ENCODE data around the gene OR7G2. TPM values are rescaled to one million over a fixed set of nuclear protein-coding genes. Genes with fewer than 3 reads are reported as not detected.
"Not testable (repeated sequence)": the region's sequence is repeated elsewhere in the genome, so short reads cannot be mapped to it uniquely, and the experiment has no call there.

Gene OR7G2
- total and polyA plus RNA-seq, 7 donors = not detected

DNA sequence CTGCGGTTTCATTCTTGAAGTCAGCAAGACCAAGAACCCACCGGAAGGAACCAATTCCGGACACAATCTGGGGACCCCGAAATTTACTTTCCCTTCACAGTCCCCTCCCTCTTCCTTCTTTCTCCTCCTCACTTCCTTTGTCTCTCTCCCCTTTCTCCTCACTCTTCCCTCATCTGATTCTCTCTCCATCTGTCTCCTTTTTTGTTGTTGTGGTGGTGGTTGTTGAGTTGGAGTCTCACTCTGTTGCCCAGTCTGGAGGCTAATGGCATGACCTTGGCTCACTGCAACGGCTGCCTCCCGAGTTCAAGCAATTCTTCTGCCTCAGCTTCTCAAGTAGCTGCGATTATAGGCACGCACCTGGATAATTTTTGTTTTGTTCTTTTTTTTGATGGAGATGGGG, 53.1 kb downstream of the OR7G2 start:
- Histone ChIP-seq H3K9me3 (no peaks in the 10 kb centered on the region), H3K36me3 (ENCODE audit: insufficient read depth in 1 of 2, low read depth in 1 of 2) (no peaks in the 10 kb centered on the region), H3K27ac (no peak overlapping the region), H3K4me1 (no peaks in the 10 kb centered on the region), H3K4me3 (no peak overlapping the region), H3K27me3 (ENCODE audit: insufficient read depth in 3 of 3, low read length in 2 of 3) (no peaks in the 10 kb centered on the region)
- intact Hi-C loops (cut with DNase I) = no loop called here
- DNase-seq (no peak), ATAC-seq (no peak)
- WGBS, 3 donors = 74 to 87% (median 78%) methylated on average over 8 of the region's 8 CpGs
- TF ChIP-seq, protein P1, sequence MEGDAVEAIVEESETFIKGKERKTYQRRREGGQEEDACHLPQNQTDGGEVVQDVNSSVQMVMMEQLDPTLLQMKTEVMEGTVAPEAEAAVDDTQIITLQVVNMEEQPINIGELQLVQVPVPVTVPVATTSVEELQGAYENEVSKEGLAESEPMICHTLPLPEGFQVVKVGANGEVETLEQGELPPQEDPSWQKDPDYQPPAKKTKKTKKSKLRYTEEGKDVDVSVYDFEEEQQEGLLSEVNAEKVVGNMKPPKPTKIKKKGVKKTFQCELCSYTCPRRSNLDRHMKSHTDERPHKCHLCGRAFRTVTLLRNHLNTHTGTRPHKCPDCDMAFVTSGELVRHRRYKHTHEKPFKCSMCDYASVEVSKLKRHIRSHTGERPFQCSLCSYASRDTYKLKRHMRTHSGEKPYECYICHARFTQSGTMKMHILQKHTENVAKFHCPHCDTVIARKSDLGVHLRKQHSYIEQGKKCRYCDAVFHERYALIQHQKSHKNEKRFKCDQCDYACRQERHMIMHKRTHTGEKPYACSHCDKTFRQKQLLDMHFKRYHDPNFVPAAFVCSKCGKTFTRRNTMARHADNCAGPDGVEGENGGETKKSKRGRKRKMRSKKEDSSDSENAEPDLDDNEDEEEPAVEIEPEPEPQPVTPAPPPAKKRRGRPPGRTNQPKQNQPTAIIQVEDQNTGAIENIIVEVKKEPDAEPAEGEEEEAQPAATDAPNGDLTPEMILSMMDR (IDR thresholded peaks at IDR 0.05) = no peak

GRCh38 chr19:9053674-9054073, 53.6 kb downstream of the OR7G2 start:
- DNase-seq; H3K4me1 ChIP-seq; ATAC-seq; H3K27ac ChIP-seq; intact Hi-C loops (cut with DNase I); H3K36me3 ChIP-seq (ENCODE audit: insufficient read depth in 1 of 2, low read depth in 1 of 2); H3K9me3 ChIP-seq; H3K27me3 ChIP-seq (ENCODE audit: insufficient read depth in 3 of 3, low read length in 2 of 3); H3K4me3 ChIP-seq: not testable (repeated sequence)
- 93 to 96% (median 95%) methylated on average over 6 of the region's 6 CpGs for WGBS, 3 donors

- intact Hi-C loops (cut with DNase I) = no loop called here
- Histone ChIP-seq H3K4me1 (no peaks in the 10 kb centered on the region), H3K9me3 (no peaks in the 10 kb centered on the region), H3K36me3 (ENCODE audit: insufficient read depth in 1 of 2, low read depth in 1 of 2) (no peaks in the 10 kb centered on the region), H3K4me3 (no peak overlapping the region), H3K27me3 (ENCODE audit: insufficient read depth in 3 of 3, low read length in 2 of 3) (no peaks in the 10 kb centered on the region), H3K27ac (no peak overlapping the region)
- no peak for DNase-seq
- WGBS, 3 donors = 78 to 84% (median 82%) methylated on average over 4 of the region's 4 CpGs
- TF ChIP-seq, protein P1 (IDR thresholded peaks at IDR 0.05) = no peak
- no peak for ATAC-seq
Observed at GRCh38 chr19:9052894-9053293, 54.4 kb downstream of the OR7G2 start.

Other genes with a start within 250 kb of the OR7G2 start
- under 1 TPM in 3 of 4 donors, not detected in 1; under 0.01 to 0.37 (median 0.02) TPM for gene MUC16, start 97.1 kb downstream of the OR7G2 start, total RNA-seq
- under 1 TPM in 2 of 3 donors, not detected in 1; 0.01 TPM for gene MUC16, start 97.1 kb downstream of the OR7G2 start, polyA plus RNA-seq
- not detected for gene OR1M1, start 20.4 kb downstream of the OR7G2 start, total RNA-seq
- gene OR1M1, start 20.4 kb downstream of the OR7G2 start, polyA plus RNA-seq = not detected
- not detected for gene OR7G1, start 8.3 kb upstream of the OR7G2 start, total RNA-seq
- not detected for gene OR7G1, start 8.3 kb upstream of the OR7G2 start, polyA plus RNA-seq
- not detected for gene OR7G3, start 19.5 kb upstream of the OR7G2 start, total RNA-seq
- gene OR7G3, start 19.5 kb upstream of the OR7G2 start, polyA plus RNA-seq = not detected
- 10 to 100 TPM; 13.7 to 23.6 (median 16.9) TPM for gene ZNF317, start 32.9 kb upstream of the OR7G2 start, total RNA-seq
- 10 to 100 TPM; 14.3 to 22.5 (median 14.6) TPM for gene ZNF317, start 32.9 kb upstream of the OR7G2 start, polyA plus RNA-seq
- under 1 TPM in 1 of 4 donors, not detected in 3; 0.24 TPM for gene OR7D2, start 71.5 kb upstream of the OR7G2 start, total RNA-seq
- under 1 TPM; 0.03 to 0.09 (median 0.03) TPM for gene OR7D2, start 71.5 kb upstream of the OR7G2 start, polyA plus RNA-seq
- gene OR7D4, start 112.1 kb upstream of the OR7G2 start, total RNA-seq = not detected
- not detected for gene OR7D4, start 112.1 kb upstream of the OR7G2 start, polyA plus RNA-seq
- not detected for gene OR7E24, start 143.5 kb upstream of the OR7G2 start, total RNA-seq
- not detected for gene OR7E24, start 143.5 kb upstream of the OR7G2 start, polyA plus RNA-seq
- gene ZNF699, start 202.4 kb upstream of the OR7G2 start, total RNA-seq = 1 to 10 TPM; 1.5 to 2.9 (median 2.4) TPM
- gene ZNF699, start 202.4 kb upstream of the OR7G2 start, polyA plus RNA-seq = 1 to 10 TPM in 2 of 3 donors, under 1 TPM in 1; 0.15 to 1.8 (median 1.0) TPM
- 1 to 10 TPM; 1.5 to 8.6 (median 3.2) TPM for gene ZNF559, start 216.7 kb upstream of the OR7G2 start, total RNA-seq
- 1 to 10 TPM; 2.6 to 4.4 (median 2.7) TPM for gene ZNF559, start 216.7 kb upstream of the OR7G2 start, polyA plus RNA-seq